RPMI7951 (cell line): ENCODE results near the gene AGBL4. TPM values are rescaled to one million over a fixed set of nuclear protein-coding genes. Genes with fewer than 3 reads are reported as not detected.

Source experiments
- DNase-seq: peaks from one replicate; pipeline ENCODE4 v3.0.0-alpha.2; 2012; ENCODE audit warnings: low read depth
- total RNA-seq: library from RNA; depleted of rRNA; stranded (reverse); fragments of >200 nt; shearing (Covaris generic); gene quantifications from 2 replicates; pipeline ENCODE4 v1.2.3, GENCODE V29; 2014

The AGBL4 gene
- total RNA-seq, 1 experiment from 2014 or later = not detected

GRCh38 chr1:48889615-48890014, 1134.1 kb downstream of the AGBL4 start:
- no peak for DNase-seq

GRCh38 chr1:48889082-48889481, 1134.7 kb downstream of the AGBL4 start:
- no peak for DNase-seq

GRCh38 chr1:48887796-48888195, 1136.0 kb downstream of the AGBL4 start:
- no peak for DNase-seq

GRCh38 chr1:48882020-48882419, 1141.7 kb downstream of the AGBL4 start:
- no peak for DNase-seq

GRCh38 chr1:48878191-48878940, 1145.4 kb downstream of the AGBL4 start:
- DNase-seq = peak; percentile 95

- DNase-seq = peak; percentile 55
Observed at GRCh38 chr1:48876330-48876785, 1147.4 kb downstream of the AGBL4 start.

GRCh38 chr1:48875552-48876329, 1148.0 kb downstream of the AGBL4 start:
- no peak for DNase-seq

GRCh38 chr1:48873944-48874343, 1149.8 kb downstream of the AGBL4 start:
- peak; percentile 49 for DNase-seq

GRCh38 chr1:48870596-48870995, 1153.2 kb downstream of the AGBL4 start:
- peak; percentile 30 for DNase-seq

GRCh38 chr1:48869116-48869893, 1154.4 kb downstream of the AGBL4 start:
- no peak for DNase-seq

- no peak for DNase-seq
Observed at GRCh38 chr1:48864913-48865312, 1158.8 kb downstream of the AGBL4 start.

- DNase-seq = peak; percentile 38
Observed at GRCh38 chr1:48859456-48859855, 1164.3 kb downstream of the AGBL4 start.

GRCh38 chr1:48858200-48858920, 1165.4 kb downstream of the AGBL4 start:
- no peak for DNase-seq

- peak; percentile 95 for DNase-seq
Observed at GRCh38 chr1:48853006-48853405, 1170.7 kb downstream of the AGBL4 start.

- DNase-seq = peak; percentile 71
Observed at GRCh38 chr1:48851638-48852037, 1172.1 kb downstream of the AGBL4 start.

GRCh38 chr1:48848035-48848434, 1175.7 kb downstream of the AGBL4 start:
- DNase-seq = no peak

- no peak for DNase-seq
Observed at GRCh38 chr1:48846441-48846840, 1177.3 kb downstream of the AGBL4 start.

- DNase-seq = no peak
Observed at GRCh38 chr1:48844187-48844586, 1179.6 kb downstream of the AGBL4 start.

GRCh38 chr1:48841966-48842365, 1181.8 kb downstream of the AGBL4 start:
- DNase-seq = no peak

GRCh38 chr1:48841461-48841860, 1182.3 kb downstream of the AGBL4 start:
- DNase-seq = no peak
